Activated T-cell treated with anti-CD3 and anti-CD28 coated beads for 4 hours (primary cell): ENCODE data around the gene POU2F1.
"Not testable (repeated sequence)": the region's sequence is repeated elsewhere in the genome, so short reads cannot be mapped to it uniquely, and the experiment has no call there.

Source experiments
- DNase-seq: peaks from one replicate; pipeline ENCODE4 v3.0.0-alpha.2; 2020

POU2F1 gene

DNA sequence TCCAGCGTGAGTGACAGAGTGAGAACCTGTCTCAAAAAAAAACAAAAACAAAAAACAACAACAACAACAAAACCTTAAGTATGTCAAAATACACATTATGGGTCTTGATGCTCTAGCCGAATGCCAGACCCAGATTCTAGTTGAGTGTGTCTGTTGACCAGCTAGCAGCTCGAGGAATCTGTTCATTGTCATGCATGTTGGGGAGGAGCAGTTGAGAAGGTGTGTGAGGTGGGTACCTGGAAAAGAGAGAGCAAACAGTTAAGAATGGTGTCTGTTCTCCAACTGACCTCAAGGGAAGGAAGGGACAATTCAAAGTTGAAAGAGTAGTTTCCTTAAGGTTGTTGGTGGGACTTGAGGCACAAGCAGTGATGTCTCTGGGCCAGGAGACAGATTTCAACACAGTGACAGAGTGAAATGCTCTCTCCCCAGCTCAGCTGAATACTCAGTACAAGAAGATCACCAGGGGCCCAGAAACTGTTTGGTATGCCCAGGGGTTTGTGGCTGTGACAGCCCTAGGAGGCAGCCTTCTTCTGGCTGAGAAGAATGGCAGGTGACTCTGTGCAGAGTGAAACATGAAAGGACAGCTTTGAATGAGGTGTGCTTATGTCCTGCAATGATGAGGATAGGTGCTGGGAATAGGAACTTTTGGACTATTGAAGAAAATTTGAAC, 14.4 kb upstream of the POU2F1 start:
- no peak for DNase-seq

DNA sequence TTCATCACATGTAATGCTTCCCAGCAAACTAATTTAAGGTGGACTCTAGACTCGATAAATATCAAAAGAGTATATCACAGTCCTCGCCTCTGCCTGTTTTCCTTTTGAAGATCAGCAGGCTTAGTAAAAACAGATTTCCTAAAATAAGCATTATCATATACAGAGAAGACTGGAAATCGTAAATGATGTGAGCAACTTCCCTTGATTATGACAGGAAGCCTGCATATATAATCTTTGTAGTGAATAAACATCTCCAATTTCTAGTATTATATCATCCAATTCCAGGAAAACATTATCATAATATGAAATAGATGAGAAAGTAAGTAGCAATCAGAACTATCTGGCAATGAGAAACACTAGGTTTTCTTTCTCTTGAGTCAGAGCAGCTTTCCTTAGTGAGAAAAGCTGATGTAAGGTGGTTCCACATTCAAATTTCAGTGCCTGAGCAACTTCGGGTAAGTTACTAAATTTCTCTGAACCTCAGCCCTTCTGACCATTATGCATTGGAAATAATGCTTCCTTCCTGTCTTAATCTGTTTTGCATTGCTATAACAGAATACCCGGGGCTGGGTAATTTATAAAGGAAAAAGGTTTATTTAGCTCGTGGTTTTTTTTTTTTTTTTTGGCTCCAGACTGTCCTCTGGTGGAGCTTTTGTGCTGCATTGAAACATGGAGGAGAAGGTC, 12.6 kb upstream of the POU2F1 start:
- DNase-seq = no peak

- no peak for DNase-seq
Measured at GRCh38 chr1:167208624-167208976, 12.1 kb upstream of the POU2F1 start.

GRCh38 chr1:167209044-167209443, 11.6 kb upstream of the POU2F1 start:
- DNase-seq = no peak

DNA sequence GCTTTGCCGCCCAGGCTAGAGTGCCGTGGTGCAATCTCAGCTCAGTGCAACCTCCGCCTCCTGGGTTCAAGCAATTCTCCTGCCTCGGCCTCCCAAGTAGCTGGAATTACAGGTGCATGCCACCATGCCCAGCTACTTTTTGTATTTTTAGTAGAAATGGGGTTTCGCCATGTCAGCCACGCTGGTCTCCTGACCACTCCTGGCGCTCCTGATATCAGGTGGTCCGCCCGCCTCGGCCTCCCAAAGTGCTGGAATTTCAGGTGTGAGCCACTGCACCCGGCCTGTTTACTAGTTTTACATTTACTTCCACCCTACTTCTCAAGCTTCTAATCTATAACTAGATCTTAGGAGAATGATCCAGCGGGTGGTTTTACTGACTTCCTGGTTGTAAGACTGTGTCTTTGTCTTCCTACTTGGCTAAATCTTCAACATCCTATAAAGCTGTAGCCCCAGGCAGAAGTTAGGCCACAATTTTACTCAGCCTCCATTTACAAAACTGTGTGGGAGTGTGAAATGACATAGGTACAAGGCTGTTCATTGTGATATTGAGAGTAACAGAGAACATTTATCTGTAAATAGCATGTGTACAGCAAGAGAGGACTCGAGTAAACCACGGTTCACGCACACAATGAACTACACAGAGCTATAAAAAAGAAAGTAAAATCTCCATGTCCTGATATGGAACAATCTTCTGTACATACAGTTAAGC, 9.6 kb upstream of the POU2F1 start:
- DNase-seq = no peak

DNA sequence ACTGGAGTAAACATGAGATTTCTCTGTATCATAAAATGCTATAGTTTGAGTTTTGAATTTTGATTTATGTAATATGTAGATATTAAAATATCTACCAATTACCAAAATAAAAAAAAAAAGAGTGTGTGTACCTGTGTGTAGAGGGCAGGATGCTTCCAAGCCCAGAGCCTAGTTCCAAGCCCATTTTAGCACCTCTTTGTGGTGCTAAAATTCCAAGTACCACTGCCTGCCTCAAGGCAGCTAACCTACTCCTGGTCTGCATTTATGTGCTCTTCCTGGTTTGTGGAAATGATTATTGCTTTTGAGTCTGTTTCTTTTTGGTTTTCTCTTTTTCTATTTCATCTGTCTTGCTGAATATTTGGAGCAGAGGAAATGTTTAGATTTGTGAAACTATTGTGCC, 8.7 kb upstream of the POU2F1 start:
- no peak for DNase-seq

DNA sequence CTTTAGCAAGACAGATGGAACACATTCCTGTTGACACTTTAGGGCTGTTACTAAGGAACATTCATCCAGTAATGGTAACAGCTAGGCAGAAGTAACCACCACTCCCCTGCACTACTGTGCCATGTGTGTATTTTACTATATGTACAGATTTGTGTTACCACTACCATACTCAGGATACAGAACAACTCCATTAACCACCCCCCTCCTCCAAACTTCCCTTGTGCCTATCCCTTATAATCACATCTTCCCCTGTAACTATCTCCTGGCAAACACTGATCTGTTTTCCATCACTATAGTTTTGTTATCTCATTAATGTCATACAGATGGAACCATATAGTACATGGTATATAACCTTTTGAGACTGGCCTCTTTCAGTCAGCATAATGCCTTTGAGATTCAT, 3.9 kb upstream of the POU2F1 start:
- DNase-seq = no peak

- DNase-seq = no peak
Measured at GRCh38 chr1:167219194-167219593, 1.5 kb upstream of the POU2F1 start.

GRCh38 chr1:167219646-167220536, 795 bp upstream of the POU2F1 start:
- DNase-seq = peak; percentile 86

DNA sequence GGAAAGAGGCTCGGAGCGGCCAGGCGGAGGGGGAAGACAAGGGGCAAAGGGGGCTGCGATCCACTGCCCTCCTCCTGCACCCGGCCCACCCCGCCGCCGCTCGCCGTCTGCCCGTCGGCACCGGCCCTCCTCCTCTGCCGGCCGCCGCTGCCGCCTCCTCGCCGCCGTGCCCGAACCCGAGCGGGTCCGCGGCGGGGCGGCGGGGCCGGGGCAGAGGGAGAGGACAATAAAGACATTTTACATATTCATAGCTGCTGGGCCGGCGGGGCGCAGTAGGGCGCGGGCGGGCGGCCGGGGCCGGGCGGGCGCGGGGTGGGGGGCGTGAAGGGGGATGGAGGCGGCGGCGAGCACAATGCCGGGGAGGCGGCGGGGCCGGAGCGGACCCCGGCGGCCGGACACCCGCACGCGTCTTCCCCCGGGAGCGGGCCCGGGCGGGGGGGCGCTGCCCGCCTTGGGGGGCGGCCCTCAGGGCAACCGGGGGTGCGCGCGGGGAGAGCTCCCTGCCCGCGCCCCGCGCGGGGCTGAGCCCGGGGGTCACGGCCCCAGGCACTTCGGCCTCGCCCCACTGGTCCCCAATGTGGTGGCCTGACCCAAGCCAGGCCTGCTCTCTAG, 546 bp downstream of the POU2F1 start:
- DNase-seq = no peak

DNA sequence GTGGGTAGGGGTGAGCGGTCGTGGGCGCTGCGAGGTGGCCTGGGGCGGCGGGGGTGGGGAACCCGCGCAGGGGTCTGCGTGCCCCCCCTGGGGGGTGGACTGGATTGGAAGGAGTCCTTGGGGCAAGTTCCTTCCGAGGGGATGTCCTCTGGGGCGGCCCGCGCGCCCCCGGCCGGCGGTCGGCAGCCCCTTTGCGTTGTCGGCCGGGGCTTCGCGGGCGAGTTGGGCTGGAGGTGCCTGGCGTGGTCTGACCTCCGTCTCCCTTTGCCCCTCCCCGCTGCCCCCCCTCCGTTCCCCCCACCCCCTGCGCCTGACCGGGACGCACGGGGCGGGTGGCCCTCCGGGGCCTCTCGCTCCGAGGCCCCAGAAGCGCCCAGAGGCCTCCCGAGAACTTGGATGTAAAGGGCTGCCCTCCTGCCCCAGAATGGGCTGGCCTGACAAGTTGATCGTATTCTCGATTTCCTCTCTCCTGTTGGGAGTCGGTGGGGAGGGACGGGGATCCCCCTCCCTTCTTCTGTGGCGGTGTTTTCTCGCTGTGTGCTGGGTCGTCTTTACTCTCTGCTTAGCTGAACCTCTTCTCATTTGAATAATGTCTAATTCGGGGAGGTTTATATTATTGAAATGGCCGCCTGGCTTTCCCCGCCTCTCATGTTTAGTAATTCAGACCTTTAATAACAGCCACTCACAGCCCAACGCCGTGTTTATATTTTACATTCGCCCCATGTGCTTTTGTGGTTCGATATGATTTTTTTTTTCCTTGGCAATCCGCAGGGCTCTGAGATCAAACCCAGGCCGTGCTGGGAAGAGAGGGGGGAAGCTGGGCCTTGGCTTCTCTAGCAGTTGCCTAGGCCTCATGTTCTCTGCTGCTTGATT, 1.3 kb downstream of the POU2F1 start:
- peak; percentile 42 for DNase-seq

DNA sequence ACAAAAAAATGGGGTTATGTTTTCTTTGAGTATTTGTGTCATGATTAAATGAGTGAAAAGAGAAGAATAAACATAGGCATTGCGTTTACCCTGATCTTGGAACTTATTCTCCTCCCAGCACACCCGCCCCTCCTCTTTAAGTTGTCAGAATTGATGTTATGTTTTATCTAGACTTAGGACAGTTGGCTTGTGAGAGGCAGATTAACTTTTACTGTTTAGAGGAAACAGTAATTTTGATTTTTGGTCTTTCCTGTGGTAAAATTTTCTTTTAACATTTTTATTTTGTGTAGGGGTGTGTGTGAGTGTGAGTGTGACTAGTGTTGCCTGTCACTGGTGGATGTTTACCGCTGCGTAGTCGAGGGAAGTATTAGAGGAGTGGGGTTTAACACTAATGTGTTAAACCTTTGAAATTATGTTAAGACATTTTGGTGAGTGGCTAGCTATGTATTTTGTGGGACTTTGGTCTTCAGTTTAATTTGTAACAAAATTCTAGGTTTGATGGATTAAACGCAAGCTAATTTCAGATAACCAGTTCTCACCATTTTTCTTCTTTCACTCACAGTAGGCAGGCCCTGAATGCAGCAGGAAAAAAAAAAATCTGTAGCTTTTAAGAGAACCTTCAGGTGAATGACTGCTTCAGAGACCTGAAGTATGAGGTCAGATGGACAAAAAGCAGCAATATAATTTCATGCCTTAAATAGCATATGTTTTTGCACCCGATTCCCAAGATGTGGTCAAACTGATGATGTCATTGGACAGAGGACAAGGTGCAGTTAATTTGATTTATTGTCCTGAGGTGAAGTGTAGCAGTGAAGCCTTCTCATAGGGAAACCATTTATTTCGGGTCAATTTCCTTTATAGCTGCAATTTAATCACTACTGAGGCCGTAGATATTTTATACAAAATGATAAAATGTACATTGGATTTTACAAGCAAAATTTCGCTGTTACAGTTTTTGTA, 2.7 kb downstream of the POU2F1 start:
- no peak for DNase-seq

GRCh38 chr1:167224734-167225235, 4.1 kb downstream of the POU2F1 start:
- not testable (repeated sequence) for DNase-seq

DNA sequence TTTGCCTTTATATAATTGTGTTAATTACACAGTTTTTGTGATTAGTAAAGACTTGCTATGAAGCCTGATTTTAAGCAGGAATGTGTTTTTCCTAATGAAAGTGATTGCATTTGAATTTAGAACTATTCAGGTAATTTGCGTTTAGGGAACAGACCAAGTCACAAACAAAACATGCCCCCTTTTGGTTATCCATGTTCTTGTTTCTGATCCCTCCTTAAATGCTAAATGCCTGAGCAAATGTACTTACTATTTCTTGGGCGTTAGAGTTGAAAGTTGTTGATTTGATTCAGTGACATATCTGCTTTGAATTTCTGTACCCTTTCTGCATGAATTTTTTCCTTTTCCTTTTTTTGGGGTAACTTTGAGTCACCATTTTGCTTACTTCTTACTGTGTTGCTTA, 5.2 kb downstream of the POU2F1 start:
- no peak for DNase-seq

GRCh38 chr1:167227934-167228378, 7.3 kb downstream of the POU2F1 start:
- DNase-seq = no peak

DNA sequence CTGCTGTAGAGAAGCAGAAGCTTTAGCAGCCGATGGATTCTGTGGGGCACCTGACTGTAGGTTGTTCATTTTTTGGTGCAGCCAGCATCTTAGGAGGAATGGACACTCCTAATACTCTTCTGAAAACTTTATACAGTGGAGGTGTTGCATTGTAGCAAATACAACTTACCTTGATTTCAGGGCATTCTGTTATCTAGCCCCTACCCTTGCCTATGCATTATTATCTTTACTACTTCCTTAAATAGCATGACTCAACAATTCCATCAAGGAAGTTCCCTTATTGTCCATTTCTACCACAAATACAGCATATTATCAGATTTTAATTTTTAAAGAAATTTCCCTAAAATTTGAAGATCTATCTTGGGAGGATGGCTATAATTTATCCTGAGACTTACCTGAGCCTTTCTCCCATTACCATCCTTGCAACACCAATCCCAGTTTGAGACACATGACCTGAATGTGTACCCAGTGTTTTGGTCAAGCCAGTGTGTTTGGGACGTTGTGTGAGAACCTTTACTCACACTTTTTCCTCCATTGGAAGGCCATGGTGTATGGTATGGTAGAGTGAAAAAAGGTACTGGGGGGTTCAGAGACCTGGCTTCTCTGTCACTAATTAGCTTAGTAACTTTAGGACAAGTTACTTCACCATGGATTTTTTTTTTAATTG, 9.2 kb downstream of the POU2F1 start:
- DNase-seq = no peak

DNA sequence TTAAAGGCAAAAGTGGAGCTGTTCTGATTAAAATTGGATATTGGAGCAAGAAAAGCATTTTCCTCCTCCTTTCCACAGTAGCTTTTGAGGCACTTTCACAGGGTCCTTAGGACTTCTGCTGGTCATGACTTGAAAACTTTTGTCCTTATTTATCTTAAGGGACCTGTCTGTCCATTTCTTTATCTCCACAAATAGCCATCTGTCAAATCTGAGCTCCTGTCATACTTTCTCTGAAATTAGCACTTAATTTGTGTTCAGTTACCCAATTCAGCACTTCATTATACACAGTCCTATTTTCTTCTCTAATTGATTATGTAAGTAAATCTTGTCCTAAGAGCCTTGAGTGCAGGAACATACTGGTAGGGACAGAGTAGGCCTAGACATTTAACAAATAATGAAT, 9.8 kb downstream of the POU2F1 start:
- no peak for DNase-seq

GRCh38 chr1:167231873-167232450, 11.3 kb downstream of the POU2F1 start:
- no peak for DNase-seq

DNA sequence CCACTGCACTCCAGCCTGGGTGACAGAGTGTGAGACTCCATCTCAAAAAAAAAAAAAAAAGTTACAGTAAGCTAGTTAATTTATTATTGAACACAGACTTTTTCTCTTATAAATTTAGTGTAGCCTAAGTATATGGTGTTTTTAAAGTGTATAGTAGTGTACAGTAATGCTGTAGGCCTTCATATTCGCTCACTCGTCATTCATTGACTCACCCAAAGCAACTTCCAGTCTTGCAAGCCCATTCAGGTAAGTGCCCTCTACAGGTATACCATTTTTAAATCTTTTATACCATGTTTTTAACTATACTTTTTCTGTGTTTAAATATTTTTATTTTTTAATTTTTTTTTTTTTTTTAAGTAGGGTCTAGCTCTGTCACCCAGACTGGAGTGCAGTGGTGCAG, 12.1 kb downstream of the POU2F1 start:
- DNase-seq = no peak
